Naive thymus-derived CD8-positive, alpha-beta T cell (primary cell): ENCODE results near the gene GPRIN1. TPM values are rescaled to one million over a fixed set of nuclear protein-coding genes. Genes with fewer than 3 reads are reported as not detected.
A peak's percentile ranks its signal among the peaks of the same experiment; 100 is the strongest.

Experiments used
- ATAC-seq, 2 donors: fragments of 150-1000 bp; cut with Tn5 transposase in 1 of 2; sonication (Bioruptor Pico), chemical (Tn5 transposase) in 1 of 2; 1 replicate in 1 of 2; 2 replicates in 1 of 2; pipeline ENCODE4 v1.10.0; 2021; ENCODE audit warnings: mild to moderate bottlenecking in 2 of 2, moderate library complexity in 2 of 2
- POLR2A ChIA-PET: fragments of 350-600 bp; sonication (Branson Sonifier 250); formaldehyde crosslinking; loops from one replicate; lab custom pipeline; 2021; ENCODE audit warnings: antibody characterized with exemption; lab: Charles Lee
- DNase-seq, 10 donors: peaks; one replicate each; pipeline versions ENCODE4 v3.0.0 to v3.0.0-alpha.2; 2020 to 2022
- H3K27ac Mint-ChIP-seq, 10 donors: one replicate each; pipeline ENCODE4 v1.8.0; 2020 to 2022; ENCODE audit warnings: mild to moderate bottlenecking in 10 of 10, mixed read lengths in 10 of 10, moderate library complexity in 4 of 10, inconsistent platforms in 1 of 10
- H3K27me3 Mint-ChIP-seq, 5 donors: one replicate each; pipeline ENCODE4 v1.8.0; 2021 to 2022; ENCODE audit warnings: mixed read lengths in 5 of 5
- H3K36me3 Mint-ChIP-seq, 3 donors: one replicate each; pipeline ENCODE4 v1.8.0; 2020 to 2022; ENCODE audit warnings: mixed read lengths in 3 of 3, mild to moderate bottlenecking in 2 of 3, inconsistent platforms in 1 of 3
- H3K4me1 Mint-ChIP-seq, 4 donors: one replicate each; pipeline ENCODE4 v1.8.0; 2021 to 2022; ENCODE audit warnings: mixed read lengths in 4 of 4
- H3K4me3 Mint-ChIP-seq, 10 donors: one replicate each; pipeline ENCODE4 v1.8.0; 2020 to 2022; ENCODE audit warnings: mild to moderate bottlenecking in 10 of 10, mixed read lengths in 10 of 10, moderate library complexity in 6 of 10, inconsistent platforms in 1 of 10
- H3K9me3 Mint-ChIP-seq, 9 donors: one replicate each; pipeline ENCODE4 v1.8.0; 2020 to 2022; ENCODE audit warnings: mixed read lengths in 9 of 9, mild to moderate bottlenecking in 3 of 9, inconsistent platforms in 1 of 9, moderate library complexity in 1 of 9
- polyA plus RNA-seq, 3 donors: library from polyadenylated mRNA; unstranded; fragments of 300-500 nt; fragmentation: Illumina TruSeq; gene quantifications; one replicate each; pipeline ENCODE4 v1.2.3, GENCODE V29; 2021
- total RNA-seq, 8 experiments: library from RNA in 2 of 8; stranded (reverse) in 2 of 8; gene quantifications; one replicate each; pipeline ENCODE4 v1.2.3 and lab custom pipeline; 2021 to 2026

GPRIN1 gene
- total and polyA plus RNA-seq, 5 experiments from 2014 or later: 0.06 to 0.27 (median 0.11) TPM; not detected in 2

- ATAC-seq: peak; percentile 97 to 98
- peak overlapping the region; percentile 22 to 91 (median 68) for H3K4me3 Mint-ChIP-seq
- POLR2A ChIA-PET: no interaction called here
Measured at GRCh38 chr5:176619203-176619568, 9.2 kb upstream of the GPRIN1 start.

GRCh38 chr5:176618783-176619182 lies 8.8 kb upstream of the GPRIN1 start:
- H3K4me1 Mint-ChIP-seq: peaks cover 7 to 22% (median 18%) of the 10 kb centered on the region in 4 donors
- no peak for DNase-seq
- H3K27me3 Mint-ChIP-seq: peaks cover 13 to 74% (median 32%) of the 10 kb centered on the region in 5 donors
- H3K9me3 Mint-ChIP-seq: no peaks in the 10 kb centered on the region
- H3K36me3 Mint-ChIP-seq: no peaks in the 10 kb centered on the region
- POLR2A ChIA-PET: interaction anchor here (1.1 kb wide), 1 partner anchor 388 kb away, joined by 4 read pairs; the partner anchor contains the start of gene UIMC1
- H3K27ac Mint-ChIP-seq: no peak overlapping the region
- H3K4me3 Mint-ChIP-seq: peak overlapping the region in 9 of 10 donors; percentile 53 to 91 (median 70)
- no peak for ATAC-seq

More at GRCh38 chr5:176619203-176619568, 9.2 kb upstream of the GPRIN1 start:
- DNase-seq: peak; percentile 46 to 89 (median 76)
- Mint-ChIP-seq H3K27ac (no peak overlapping the region), H3K36me3 (no peaks in the 10 kb centered on the region), H3K27me3 (peaks cover 11 to 76% (median 32%) of the 10 kb centered on the region in 5 donors), H3K9me3 (no peaks in the 10 kb centered on the region), H3K4me1 (peaks cover 7 to 22% (median 18%) of the 10 kb centered on the region in 4 donors)

GRCh38 chr5:176616511-176616910 lies 6.6 kb upstream of the GPRIN1 start:
- peaks cover 0 to 5% (median 0%) of the 10 kb centered on the region in 9 donors for H3K9me3 Mint-ChIP-seq
- peaks cover 12 to 22% (median 18%) of the 10 kb centered on the region in 4 donors for H3K4me1 Mint-ChIP-seq
- H3K27ac Mint-ChIP-seq: no peak overlapping the region
- H3K36me3 Mint-ChIP-seq: peaks cover 0 to 2% (median 0%) of the 10 kb centered on the region in 3 donors
- DNase-seq (no peak), ATAC-seq (no peak)
- POLR2A ChIA-PET: no interaction called here
- peaks cover 20 to 82% (median 42%) of the 10 kb centered on the region in 5 donors for H3K27me3 Mint-ChIP-seq
- H3K4me3 Mint-ChIP-seq: no peak overlapping the region

GRCh38 chr5:176614805-176615478 lies 5.0 kb upstream of the GPRIN1 start:
- ATAC-seq: no peak
- peaks cover 0 to 2% (median 0%) of the 10 kb centered on the region in 3 donors for H3K36me3 Mint-ChIP-seq
- POLR2A ChIA-PET: no interaction called here
- peaks cover 18 to 76% (median 41%) of the 10 kb centered on the region in 5 donors for H3K27me3 Mint-ChIP-seq
- DNase-seq: no peak
- H3K4me3 Mint-ChIP-seq: peak overlapping the region in 1 of 10 donors; percentile 15
- peaks cover 8 to 17% (median 14%) of the 10 kb centered on the region in 4 donors for H3K4me1 Mint-ChIP-seq
- H3K27ac Mint-ChIP-seq: no peak overlapping the region
- H3K9me3 Mint-ChIP-seq: peaks cover 0 to 8% (median 0%) of the 10 kb centered on the region in 9 donors

GRCh38 chr5:176612855-176613254 lies 2.9 kb upstream of the GPRIN1 start:
- H3K4me3 Mint-ChIP-seq: no peak overlapping the region

GRCh38 chr5:176612008-176612407 lies 2.1 kb upstream of the GPRIN1 start:
- H3K27me3 Mint-ChIP-seq: peaks cover 18 to 59% (median 38%) of the 10 kb centered on the region in 5 donors
- peaks cover 10 to 14% (median 12%) of the 10 kb centered on the region in 4 donors for H3K4me1 Mint-ChIP-seq
- H3K9me3 Mint-ChIP-seq: peaks cover 0 to 8% (median 0%) of the 10 kb centered on the region in 9 donors
- POLR2A ChIA-PET: no interaction called here
- peaks cover 0 to 4% (median 2%) of the 10 kb centered on the region in 3 donors for H3K36me3 Mint-ChIP-seq
- DNase-seq (no peak), ATAC-seq (no peak)
- H3K27ac Mint-ChIP-seq: peak overlapping the region in 1 of 10 donors; percentile 41
- peak overlapping the region in 3 of 10 donors; percentile 37 to 64 (median 40) for H3K4me3 Mint-ChIP-seq

More at GRCh38 chr5:176612855-176613254, 2.9 kb upstream of the GPRIN1 start:
- H3K27me3 Mint-ChIP-seq: peaks cover 22 to 68% (median 43%) of the 10 kb centered on the region in 5 donors
- peaks cover 10 to 14% (median 12%) of the 10 kb centered on the region in 4 donors for H3K4me1 Mint-ChIP-seq
- POLR2A ChIA-PET: no interaction called here
- H3K9me3 Mint-ChIP-seq: peaks cover 0 to 8% (median 0%) of the 10 kb centered on the region in 9 donors
- H3K36me3 Mint-ChIP-seq: peaks cover 0 to 4% (median 2%) of the 10 kb centered on the region in 3 donors
- ATAC-seq (no peak), DNase-seq (no peak)
- H3K27ac Mint-ChIP-seq: no peak overlapping the region

- Mint-ChIP-seq H3K36me3 (peaks cover 0 to 4% (median 2%) of the 10 kb centered on the region in 3 donors), H3K9me3 (peaks cover 0 to 8% (median 0%) of the 10 kb centered on the region in 9 donors), H3K4me3 (peak overlapping the region in 4 of 10 donors; percentile 1 to 40 (median 34)), H3K27me3 (peaks cover 18 to 53% (median 32%) of the 10 kb centered on the region in 5 donors), H3K4me1 (peaks cover 10 to 14% (median 12%) of the 10 kb centered on the region in 4 donors), H3K27ac (peak overlapping the region in 2 of 10 donors; percentile 41 to 76)
- peak in 9 of 10 donors; percentile 31 to 80 (median 54) for DNase-seq
- POLR2A ChIA-PET: no interaction called here
- no peak for ATAC-seq
Measured at GRCh38 chr5:176611435-176611834, 1.5 kb upstream of the GPRIN1 start.

- DNase-seq (no peak), ATAC-seq (no peak)
- Mint-ChIP-seq H3K36me3 (peaks cover 0 to 4% (median 2%) of the 10 kb centered on the region in 3 donors), H3K9me3 (peaks cover 0 to 8% (median 0%) of the 10 kb centered on the region in 9 donors), H3K27ac (no peak overlapping the region), H3K27me3 (peaks cover 18 to 45% (median 27%) of the 10 kb centered on the region in 5 donors), H3K4me1 (peaks cover 10 to 14% (median 12%) of the 10 kb centered on the region in 4 donors), H3K4me3 (peak overlapping the region; percentile 62 to 80 (median 76))
- POLR2A ChIA-PET: interaction anchor here (1.8 kb wide), 1 partner anchor 75 kb away, joined by 4 read pairs; no protein-coding TSS in a partner anchor
Measured at GRCh38 chr5:176610435-176610773, 448 bp upstream of the GPRIN1 start.

GRCh38 chr5:176608937-176609723 lies 826 bp downstream of the GPRIN1 start:
- POLR2A ChIA-PET: interaction anchor here (1.8 kb wide), 1 partner anchor 73 kb away, joined by 4 read pairs; no protein-coding TSS in a partner anchor
- Mint-ChIP-seq H3K27me3 (peaks cover 18 to 40% (median 26%) of the 10 kb centered on the region in 5 donors), H3K36me3 (peaks cover 0 to 4% (median 2%) of the 10 kb centered on the region in 3 donors), H3K9me3 (peaks cover 0 to 8% (median 0%) of the 10 kb centered on the region in 9 donors), H3K27ac (peak overlapping the region in 4 of 10 donors; percentile 54 to 75 (median 58)), H3K4me1 (peaks cover 10 to 14% (median 12%) of the 10 kb centered on the region in 4 donors), H3K4me3 (peak overlapping the region; percentile 79 to 94 (median 90))
- ATAC-seq (peak; percentile 8 to 41), DNase-seq (no peak)

- peaks cover 0 to 8% (median 0%) of the 10 kb centered on the region in 9 donors for H3K9me3 Mint-ChIP-seq
- POLR2A ChIA-PET: no interaction called here
- H3K27me3 Mint-ChIP-seq: peaks cover 16 to 32% (median 31%) of the 10 kb centered on the region in 5 donors
- H3K4me1 Mint-ChIP-seq: peaks cover 10 to 14% (median 12%) of the 10 kb centered on the region in 4 donors
- ATAC-seq (no peak), DNase-seq (no peak)
- H3K36me3 Mint-ChIP-seq: peaks cover 0 to 4% (median 2%) of the 10 kb centered on the region in 3 donors
- H3K4me3 Mint-ChIP-seq: peak overlapping the region; percentile 79 to 94 (median 90)
- no peak overlapping the region for H3K27ac Mint-ChIP-seq
Measured at GRCh38 chr5:176608142-176608705, 1.7 kb downstream of the GPRIN1 start.

GRCh38 chr5:176606875-176607274 lies 3.1 kb downstream of the GPRIN1 start:
- DNase-seq (no peak), ATAC-seq (no peak)
- no peak overlapping the region for H3K4me3 Mint-ChIP-seq
- peaks cover 10 to 15% (median 12%) of the 10 kb centered on the region in 4 donors for H3K4me1 Mint-ChIP-seq
- H3K27ac Mint-ChIP-seq: no peak overlapping the region
- POLR2A ChIA-PET: no interaction called here
- H3K27me3 Mint-ChIP-seq: peaks cover 13 to 21% (median 20%) of the 10 kb centered on the region in 5 donors
- H3K9me3 Mint-ChIP-seq: peaks cover 0 to 6% (median 0%) of the 10 kb centered on the region in 9 donors
- H3K36me3 Mint-ChIP-seq: peaks cover 0 to 4% (median 2%) of the 10 kb centered on the region in 3 donors

GRCh38 chr5:176606032-176606431 lies 3.9 kb downstream of the GPRIN1 start:
- Mint-ChIP-seq H3K27ac (no peak overlapping the region), H3K27me3 (peaks cover 7 to 16% (median 13%) of the 10 kb centered on the region in 5 donors), H3K4me1 (peaks cover 10 to 12% (median 11%) of the 10 kb centered on the region in 4 donors), H3K4me3 (no peak overlapping the region), H3K36me3 (peaks cover 0 to 4% (median 0%) of the 10 kb centered on the region in 3 donors), H3K9me3 (peaks cover 0 to 6% (median 0%) of the 10 kb centered on the region in 9 donors)
- DNase-seq (no peak), ATAC-seq (no peak)
- POLR2A ChIA-PET: no interaction called here
